Fibroblast of mammary gland (primary cell): ENCODE results near the gene CHMP3.

ENCODE experiments used
- DNase-seq: peaks from one replicate; pipeline ENCODE4 v3.0.0-alpha.2; 2010; ENCODE audit warnings: low read depth
- H3K4me3 ChIP-seq: 2 replicates; pipeline ENCODE4 v1.5.1; 2011; ENCODE audit warnings: low read depth, mild to moderate bottlenecking, low read length, moderate library complexity; ENCODE audit not compliant: control insufficient read depth
- CTCF ChIP-seq: conservative IDR thresholded peaks from 2 replicates; pipeline ENCODE4 v1.5.1; 2011; ENCODE audit warnings: low read depth, low read length, inconsistent platforms; ENCODE audit not compliant: control insufficient read depth, insufficient read depth

The CHMP3 gene

GRCh38 chr2:86525421-86526340 is 37.6 kb downstream of the CHMP3 start:
- no peak overlapping the region for H3K4me3 ChIP-seq
- no peak for DNase-seq
- no peak for TF ChIP-seq CTCF

GRCh38 chr2:86523491-86523890 is 39.8 kb downstream of the CHMP3 start:
- DNase-seq: no peak
- no peak for TF ChIP-seq CTCF
- H3K4me3 ChIP-seq: no peak overlapping the region

GRCh38 chr2:86522711-86523110 is 40.5 kb downstream of the CHMP3 start:
- DNase-seq: no peak
- TF ChIP-seq CTCF: no peak
- no peak overlapping the region for H3K4me3 ChIP-seq

GRCh38 chr2:86521922-86522321 is 41.3 kb downstream of the CHMP3 start:
- H3K4me3 ChIP-seq: no peak overlapping the region
- DNase-seq: no peak
- TF ChIP-seq CTCF: no peak

GRCh38 chr2:86520153-86520552 is 43.1 kb downstream of the CHMP3 start:
- no peak for TF ChIP-seq CTCF
- H3K4me3 ChIP-seq: no peak overlapping the region
- DNase-seq: no peak

- DNase-seq: no peak
- H3K4me3 ChIP-seq: no peak overlapping the region
- no peak for TF ChIP-seq CTCF
These were observed 43.9 kb downstream of the CHMP3 start for GRCh38 chr2:86519349-86519748.
